ENCODE results near the gene PRMT1. TPM values are rescaled to one million over a fixed set of nuclear protein-coding genes. Genes with fewer than 3 reads are reported as not detected.

PRMT1 gene
- total RNA-seq, 1 experiment from 2014 or later: 326 TPM

DNA sequence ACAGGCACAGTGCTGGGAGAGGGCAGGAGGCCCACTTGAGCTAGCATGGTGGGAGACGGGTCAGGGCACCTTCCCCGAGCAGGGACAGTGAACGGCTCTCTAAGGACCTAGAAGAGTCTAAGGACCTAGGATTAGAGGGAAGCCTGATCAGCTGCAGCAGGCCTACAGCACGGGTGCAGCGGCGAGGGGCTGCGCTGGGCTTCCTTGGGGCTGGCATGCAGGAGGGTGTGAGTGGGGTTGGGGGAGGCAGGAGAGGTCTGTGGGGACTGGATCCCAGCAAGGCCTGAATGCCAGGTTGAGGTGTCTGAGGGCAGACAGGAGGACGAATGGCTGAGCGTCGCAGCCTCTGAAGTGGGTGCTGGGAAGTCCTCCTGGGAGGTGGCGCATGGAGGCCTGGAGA, 31.5 kb upstream of the PRMT1 start:
- no peak for DNase-seq
- BruUV-seq (replicated peaks): no TSS peak
- H3K4me3 Mint-ChIP-seq (ENCODE audit: unreplicated experiment): no peak overlapping the region
- no peaks in the 10 kb centered on the region for H3K9me3 ChIP-seq
- H3K9me3 Mint-ChIP-seq (ENCODE audit: unreplicated experiment): no peaks in the 10 kb centered on the region
- no peak overlapping the region for H3K4me3 ChIP-seq (ENCODE audit: low read depth, low read length)
- peaks cover 19% of the 10 kb centered on the region for H3K4me1 Mint-ChIP-seq (ENCODE audit: low read depth, unreplicated experiment)
- TF ChIP-seq, protein P1, sequence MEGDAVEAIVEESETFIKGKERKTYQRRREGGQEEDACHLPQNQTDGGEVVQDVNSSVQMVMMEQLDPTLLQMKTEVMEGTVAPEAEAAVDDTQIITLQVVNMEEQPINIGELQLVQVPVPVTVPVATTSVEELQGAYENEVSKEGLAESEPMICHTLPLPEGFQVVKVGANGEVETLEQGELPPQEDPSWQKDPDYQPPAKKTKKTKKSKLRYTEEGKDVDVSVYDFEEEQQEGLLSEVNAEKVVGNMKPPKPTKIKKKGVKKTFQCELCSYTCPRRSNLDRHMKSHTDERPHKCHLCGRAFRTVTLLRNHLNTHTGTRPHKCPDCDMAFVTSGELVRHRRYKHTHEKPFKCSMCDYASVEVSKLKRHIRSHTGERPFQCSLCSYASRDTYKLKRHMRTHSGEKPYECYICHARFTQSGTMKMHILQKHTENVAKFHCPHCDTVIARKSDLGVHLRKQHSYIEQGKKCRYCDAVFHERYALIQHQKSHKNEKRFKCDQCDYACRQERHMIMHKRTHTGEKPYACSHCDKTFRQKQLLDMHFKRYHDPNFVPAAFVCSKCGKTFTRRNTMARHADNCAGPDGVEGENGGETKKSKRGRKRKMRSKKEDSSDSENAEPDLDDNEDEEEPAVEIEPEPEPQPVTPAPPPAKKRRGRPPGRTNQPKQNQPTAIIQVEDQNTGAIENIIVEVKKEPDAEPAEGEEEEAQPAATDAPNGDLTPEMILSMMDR (IDR thresholded peaks at IDR 0.05; ENCODE audit: insufficient read depth in 1 of 2, low read depth in 1 of 2, low read length in 1 of 2, severe bottlenecking in 1 of 2, unreplicated experiment in 1 of 2): no peak
- intact Hi-C loops (cut with micrococcal nuclease; ENCODE audit: unreplicated experiment): no loop called here
- H3K36me3 ChIP-seq (ENCODE audit: control insufficient read depth, insufficient read depth, low read length): peaks cover 3% of the 10 kb centered on the region
- H3K27me3 ChIP-seq (replicated peaks; ENCODE audit: control insufficient read depth, insufficient read depth, low read length): no peaks in the 10 kb centered on the region
- peaks cover 81% of the 10 kb centered on the region for H3K36me3 Mint-ChIP-seq (ENCODE audit: insufficient read depth, unreplicated experiment)
- no peaks in the 10 kb centered on the region for H3K27me3 Mint-ChIP-seq (ENCODE audit: insufficient read depth, unreplicated experiment)
- ChIA-PET POLR2A (no interaction called here), CTCF (no interaction called here)
- H3K27ac Mint-ChIP-seq (ENCODE audit: unreplicated experiment): peak overlapping the region; percentile 46
- H3K4me1 ChIP-seq: peaks cover 7% of the 10 kb centered on the region

DNA sequence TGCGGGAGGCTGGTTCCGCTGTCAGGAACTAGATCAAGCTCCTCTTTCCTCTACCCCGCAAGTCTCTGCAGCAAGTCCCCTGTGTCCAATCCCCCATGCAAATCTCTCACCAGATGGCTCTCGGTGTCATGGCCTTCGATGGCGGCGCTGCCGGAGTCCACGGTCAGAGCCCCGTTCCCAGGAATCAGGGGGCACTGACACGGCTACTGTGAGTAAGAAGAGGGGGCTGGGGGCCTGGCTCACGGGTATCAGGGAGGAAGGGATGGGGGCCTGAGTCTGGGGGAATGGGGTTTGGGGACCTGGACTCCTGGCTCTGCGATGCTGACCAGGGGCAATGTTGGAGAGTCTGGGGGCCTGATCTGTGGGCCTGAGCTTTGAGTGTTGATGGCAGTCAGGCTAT, 31.1 kb upstream of the PRMT1 start:
- TF ChIP-seq, protein P1 (IDR thresholded peaks at IDR 0.05; ENCODE audit: insufficient read depth in 1 of 2, low read depth in 1 of 2, low read length in 1 of 2, severe bottlenecking in 1 of 2, unreplicated experiment in 1 of 2): no peak
- Histone ChIP-seq H3K9me3 (no peaks in the 10 kb centered on the region), H3K4me1 (peaks cover 7% of the 10 kb centered on the region), H3K4me3 (ENCODE audit: low read depth, low read length) (no peak overlapping the region), H3K27me3 (replicated peaks; ENCODE audit: control insufficient read depth, insufficient read depth, low read length) (no peaks in the 10 kb centered on the region), H3K36me3 (ENCODE audit: control insufficient read depth, insufficient read depth, low read length) (peaks cover 3% of the 10 kb centered on the region)
- no peaks in the 10 kb centered on the region for H3K9me3 Mint-ChIP-seq (ENCODE audit: unreplicated experiment)
- peaks cover 15% of the 10 kb centered on the region for H3K4me1 Mint-ChIP-seq (ENCODE audit: low read depth, unreplicated experiment)
- no peak for DNase-seq
- ChIA-PET POLR2A (no interaction called here), CTCF (no interaction called here)
- no peak overlapping the region for H3K4me3 Mint-ChIP-seq (ENCODE audit: unreplicated experiment)
- intact Hi-C loops (cut with micrococcal nuclease; ENCODE audit: unreplicated experiment): no loop called here
- H3K27ac Mint-ChIP-seq (ENCODE audit: unreplicated experiment): peak overlapping the region; percentile 46
- BruUV-seq (replicated peaks): no TSS peak
- peaks cover 81% of the 10 kb centered on the region for H3K36me3 Mint-ChIP-seq (ENCODE audit: insufficient read depth, unreplicated experiment)
- H3K27me3 Mint-ChIP-seq (ENCODE audit: insufficient read depth, unreplicated experiment): no peaks in the 10 kb centered on the region

DNA sequence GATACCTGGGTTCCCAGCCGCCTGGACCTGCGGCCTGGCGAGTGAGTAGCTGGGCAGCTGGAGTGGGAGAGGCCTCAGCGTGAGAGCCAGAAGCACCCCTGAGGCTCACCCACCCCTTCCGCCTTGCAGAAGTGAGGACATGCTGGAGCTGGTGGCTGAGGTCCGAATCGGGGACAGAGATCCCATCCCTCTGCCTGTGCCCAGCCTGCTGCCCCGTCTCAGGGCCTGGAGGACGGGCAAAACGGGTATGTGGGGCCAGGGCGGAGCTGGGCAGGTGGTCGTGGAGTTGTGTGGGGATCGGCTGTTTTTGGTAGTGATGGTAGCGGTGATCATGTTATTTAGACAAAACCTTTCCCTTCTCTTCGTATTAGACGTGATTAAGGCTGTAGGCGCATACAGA, 30.5 kb upstream of the PRMT1 start:
- H3K36me3 Mint-ChIP-seq (ENCODE audit: insufficient read depth, unreplicated experiment): peaks cover 78% of the 10 kb centered on the region
- Histone ChIP-seq H3K9me3 (no peaks in the 10 kb centered on the region), H3K27me3 (replicated peaks; ENCODE audit: control insufficient read depth, insufficient read depth, low read length) (no peaks in the 10 kb centered on the region), H3K36me3 (ENCODE audit: control insufficient read depth, insufficient read depth, low read length) (peaks cover 3% of the 10 kb centered on the region), H3K4me1 (peaks cover 7% of the 10 kb centered on the region), H3K4me3 (ENCODE audit: low read depth, low read length) (no peak overlapping the region)
- no peaks in the 10 kb centered on the region for H3K27me3 Mint-ChIP-seq (ENCODE audit: insufficient read depth, unreplicated experiment)
- intact Hi-C loops (cut with micrococcal nuclease; ENCODE audit: unreplicated experiment): no loop called here
- ChIA-PET POLR2A (no interaction called here), CTCF (no interaction called here)
- no TSS peak for BruUV-seq (replicated peaks)
- peaks cover 15% of the 10 kb centered on the region for H3K4me1 Mint-ChIP-seq (ENCODE audit: low read depth, unreplicated experiment)
- H3K9me3 Mint-ChIP-seq (ENCODE audit: unreplicated experiment): no peaks in the 10 kb centered on the region
- H3K27ac Mint-ChIP-seq (ENCODE audit: unreplicated experiment): no peak overlapping the region
- DNase-seq: no peak
- TF ChIP-seq, protein P1 (IDR thresholded peaks at IDR 0.05; ENCODE audit: insufficient read depth in 1 of 2, low read depth in 1 of 2, low read length in 1 of 2, severe bottlenecking in 1 of 2, unreplicated experiment in 1 of 2): no peak
- no peak overlapping the region for H3K4me3 Mint-ChIP-seq (ENCODE audit: unreplicated experiment)
